OCI-LY7 (cell line): ENCODE results near the gene REXO1.

Experiments
- EZH2phosphoT487 ChIP-seq: fragments of 200-600 bp; sonication (generic); IDR thresholded peaks from 2 replicates; pipeline ENCODE4 v1.6.1; 2018; ENCODE audit warnings: low read depth, borderline replicate concordance, mild to moderate bottlenecking, mixed run types, antibody characterized with exemption, low read length, moderate library complexity, mixed read lengths
- TF ChIP-seq, protein P1 (sequence below): fragments of 200-600 bp; sonication (generic); conservative IDR thresholded peaks from 2 replicates; pipeline ENCODE4 v1.5.1; 2014; ENCODE audit warnings: mild to moderate bottlenecking, antibody characterized with exemption, low read length, moderate library complexity, mixed read lengths

DNA sequence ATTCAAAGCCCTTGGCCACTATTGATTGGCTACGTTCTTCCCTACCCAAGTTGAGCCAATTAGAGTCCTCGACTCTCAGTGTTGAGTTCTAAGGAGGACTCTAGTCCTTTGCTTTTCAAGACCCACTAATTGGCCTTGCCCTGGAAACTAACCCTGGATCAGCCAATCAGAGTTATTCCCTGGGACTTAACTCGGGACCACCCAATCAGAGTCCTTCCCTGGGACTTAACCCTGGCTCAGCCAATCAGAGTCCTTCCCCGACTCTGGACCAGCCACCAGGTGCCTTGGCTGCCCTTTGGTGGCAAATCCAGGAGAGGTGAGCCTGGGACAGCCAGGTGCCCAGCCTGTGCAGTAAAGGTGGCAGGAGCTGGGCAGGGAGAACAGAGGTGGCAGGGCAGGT, 64.9 kb downstream of the REXO1 start:
- TF ChIP-seq EZH2phosphoT487 = no peak
- TF ChIP-seq, protein P1, sequence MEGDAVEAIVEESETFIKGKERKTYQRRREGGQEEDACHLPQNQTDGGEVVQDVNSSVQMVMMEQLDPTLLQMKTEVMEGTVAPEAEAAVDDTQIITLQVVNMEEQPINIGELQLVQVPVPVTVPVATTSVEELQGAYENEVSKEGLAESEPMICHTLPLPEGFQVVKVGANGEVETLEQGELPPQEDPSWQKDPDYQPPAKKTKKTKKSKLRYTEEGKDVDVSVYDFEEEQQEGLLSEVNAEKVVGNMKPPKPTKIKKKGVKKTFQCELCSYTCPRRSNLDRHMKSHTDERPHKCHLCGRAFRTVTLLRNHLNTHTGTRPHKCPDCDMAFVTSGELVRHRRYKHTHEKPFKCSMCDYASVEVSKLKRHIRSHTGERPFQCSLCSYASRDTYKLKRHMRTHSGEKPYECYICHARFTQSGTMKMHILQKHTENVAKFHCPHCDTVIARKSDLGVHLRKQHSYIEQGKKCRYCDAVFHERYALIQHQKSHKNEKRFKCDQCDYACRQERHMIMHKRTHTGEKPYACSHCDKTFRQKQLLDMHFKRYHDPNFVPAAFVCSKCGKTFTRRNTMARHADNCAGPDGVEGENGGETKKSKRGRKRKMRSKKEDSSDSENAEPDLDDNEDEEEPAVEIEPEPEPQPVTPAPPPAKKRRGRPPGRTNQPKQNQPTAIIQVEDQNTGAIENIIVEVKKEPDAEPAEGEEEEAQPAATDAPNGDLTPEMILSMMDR = no peak
